Measurements from ENCODE around the gene FGD2. TPM values are rescaled to one million over a fixed set of nuclear protein-coding genes. Genes with fewer than 3 reads are reported as not detected.
A peak's percentile ranks its signal among the peaks of the same experiment; 100 is the strongest.
"Not testable (repeated sequence)": the region's sequence is repeated elsewhere in the genome, so short reads cannot be mapped to it uniquely, and the experiment has no call there.

Gene FGD2
- total and polyA plus RNA-seq, 10 donors: 63.4 to 426 (median 270) TPM

DNA sequence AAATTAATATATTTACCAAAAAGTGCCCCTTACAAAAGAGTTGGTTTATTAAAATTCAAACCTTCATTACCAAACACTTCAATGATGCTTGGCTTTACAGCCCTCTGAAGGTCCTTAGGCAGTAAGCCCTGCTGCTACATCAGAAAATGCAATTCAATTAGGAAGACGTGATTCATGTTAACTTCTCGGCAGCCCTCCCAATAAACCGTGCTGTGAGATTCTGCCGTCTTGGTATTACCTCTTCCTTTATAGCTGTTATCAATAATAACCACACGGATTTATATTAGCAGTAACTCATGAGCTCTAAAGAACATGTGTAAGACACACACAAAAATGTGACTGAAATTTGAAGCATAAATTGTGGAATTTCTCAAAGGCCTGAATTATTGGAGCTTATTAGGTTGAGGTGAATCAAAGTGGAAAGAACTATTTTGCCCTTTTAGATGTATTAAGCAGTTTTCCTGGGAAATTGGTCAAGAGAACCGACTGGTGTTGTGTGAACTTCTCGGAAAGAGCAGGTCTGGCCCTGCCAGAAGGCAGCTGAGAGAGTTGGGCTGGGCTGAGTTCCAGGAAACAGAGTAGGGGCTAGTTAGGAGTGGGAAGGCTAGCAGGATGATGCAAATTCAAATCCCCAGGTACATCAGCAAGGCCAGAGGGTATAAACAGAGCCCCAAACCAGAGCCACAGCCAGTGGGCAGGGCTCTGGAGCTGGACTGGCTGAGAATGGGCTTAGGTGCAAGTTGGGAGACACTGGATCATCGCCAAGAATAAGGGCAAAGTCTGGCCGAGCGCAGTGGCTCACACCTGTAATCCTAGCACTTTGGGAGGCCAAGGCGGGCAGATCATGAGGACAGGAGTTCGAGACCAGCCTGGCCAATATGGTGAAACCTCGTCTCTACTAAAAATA, 33.1 kb downstream of the FGD2 start:
- Histone ChIP-seq H3K36me3 (peaks cover 0 to 22% (median 2%) of the 10 kb centered on the region in 6 donors), H3K4me3 (no peak overlapping the region), H3K9me3 (no peaks in the 10 kb centered on the region), H3K27me3 (replicated peaks in 1 of 7) (no peaks in the 10 kb centered on the region), H3K27ac (peak overlapping the region in 1 of 8 donors; percentile 5), H3K4me1 (peaks cover 0 to 22% (median 4%) of the 10 kb centered on the region in 6 donors)
- intact Hi-C loops (cut with DNase I; ENCODE audit: low total_unique reads): no loop called here
- TF ChIP-seq POLR2AphosphoS5 (IDR thresholded peaks at IDR 0.05): peak; percentile 18 to 42 (median 35)
- TF ChIP-seq CTCF (IDR thresholded peaks at IDR 0.05 in 8 of 11, conservative IDR thresholded peaks at IDR 0.05 in 3 of 11): no peak
- TF ChIP-seq POLR2A (IDR thresholded peaks at IDR 0.05): no peak
- WGBS, 5 donors: 80 to 85% (median 82%) methylated on average over 13 of the region's 13 CpGs
- no peak for DNase-seq

GRCh38 chr6:37039958-37040357, 34.5 kb downstream of the FGD2 start:
- intact Hi-C loops (cut with DNase I; ENCODE audit: low total_unique reads): no loop called here
- TF ChIP-seq POLR2A (IDR thresholded peaks at IDR 0.05) (no peak), POLR2AphosphoS5 (IDR thresholded peaks at IDR 0.05) (no peak), CTCF (IDR thresholded peaks at IDR 0.05 in 8 of 11, conservative IDR thresholded peaks at IDR 0.05 in 3 of 11) (no peak)
- no peaks in the 10 kb centered on the region for H3K27me3 ChIP-seq (replicated peaks in 1 of 7)
- H3K9me3 ChIP-seq: no peaks in the 10 kb centered on the region
- H3K27ac ChIP-seq: peak overlapping the region in 2 of 8 donors; percentile 22 to 42
- WGBS, 5 donors: 50 to 78% (median 61%) methylated on average over 4 of the region's 4 CpGs
- no peak overlapping the region for H3K4me3 ChIP-seq
- H3K4me1 ChIP-seq: peaks cover 0 to 8% (median 0%) of the 10 kb centered on the region in 6 donors
- peaks cover 0 to 11% (median 0%) of the 10 kb centered on the region in 6 donors for H3K36me3 ChIP-seq
- DNase-seq: no peak

DNA sequence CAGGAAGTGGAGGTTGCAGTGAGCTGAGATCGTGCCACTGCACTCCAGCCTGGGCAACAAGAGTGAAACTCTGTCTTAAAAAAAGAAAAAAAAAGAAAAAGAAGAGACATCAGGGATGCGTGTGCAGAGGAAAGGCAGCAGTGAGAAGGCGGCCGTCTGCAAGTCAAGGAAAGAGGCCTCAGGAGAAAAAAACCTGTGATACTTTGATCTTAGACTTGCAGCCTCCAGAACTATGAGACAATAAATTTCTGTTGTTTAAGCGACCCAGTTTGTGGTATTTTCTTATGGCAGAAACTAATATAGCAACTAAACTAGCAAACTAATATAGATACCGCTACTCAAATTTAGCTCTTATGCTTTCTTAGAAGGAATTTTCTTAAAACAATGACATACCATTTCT, 36.1 kb downstream of the FGD2 start:
- TF ChIP-seq POLR2AphosphoS5 (IDR thresholded peaks at IDR 0.05): no peak
- no peak for TF ChIP-seq POLR2A (IDR thresholded peaks at IDR 0.05)
- no peak for TF ChIP-seq CTCF (IDR thresholded peaks at IDR 0.05 in 8 of 11, conservative IDR thresholded peaks at IDR 0.05 in 3 of 11)
- no peaks in the 10 kb centered on the region for H3K27me3 ChIP-seq (replicated peaks in 1 of 7)
- no peaks in the 10 kb centered on the region for H3K9me3 ChIP-seq
- intact Hi-C loops (cut with DNase I; ENCODE audit: low total_unique reads): no loop called here
- no peak overlapping the region for H3K27ac ChIP-seq
- no peaks in the 10 kb centered on the region for H3K36me3 ChIP-seq
- H3K4me3 ChIP-seq: no peak overlapping the region
- no peak for DNase-seq
- peaks cover 0 to 11% (median 0%) of the 10 kb centered on the region in 6 donors for H3K4me1 ChIP-seq
- WGBS, 5 donors: 81 to 86% (median 85%) methylated on average over 6 of the region's 6 CpGs

GRCh38 chr6:37042150-37042549, 36.7 kb downstream of the FGD2 start:
- intact Hi-C loops (cut with DNase I; ENCODE audit: low total_unique reads): no loop called here
- no peaks in the 10 kb centered on the region for H3K36me3 ChIP-seq
- H3K27ac ChIP-seq: no peak overlapping the region
- WGBS, 5 donors: 50 to 64% (median 58%) methylated on average over 2 to 3 of the region's 3 CpGs
- TF ChIP-seq CTCF (IDR thresholded peaks at IDR 0.05 in 8 of 11, conservative IDR thresholded peaks at IDR 0.05 in 3 of 11): no peak
- no peak for TF ChIP-seq POLR2AphosphoS5 (IDR thresholded peaks at IDR 0.05)
- TF ChIP-seq POLR2A (IDR thresholded peaks at IDR 0.05): no peak
- DNase-seq: no peak
- no peaks in the 10 kb centered on the region for H3K9me3 ChIP-seq
- H3K4me3 ChIP-seq: no peak overlapping the region
- H3K27me3 ChIP-seq (replicated peaks in 1 of 7): no peaks in the 10 kb centered on the region
- H3K4me1 ChIP-seq: peaks cover 0 to 18% (median under 1%) of the 10 kb centered on the region in 6 donors

- H3K4me1 ChIP-seq: peaks cover 3 to 27% (median 10%) of the 10 kb centered on the region in 6 donors
- H3K27me3 ChIP-seq (replicated peaks in 1 of 7); H3K27ac ChIP-seq; H3K36me3 ChIP-seq; DNase-seq; H3K4me3 ChIP-seq; H3K9me3 ChIP-seq; intact Hi-C loops (cut with DNase I; ENCODE audit: low total_unique reads): not testable (repeated sequence)
- WGBS, 5 donors: 90 to 99% (median 98%) methylated on average over 3 of the region's 3 CpGs
Observed at GRCh38 chr6:37043091-37043490, 37.6 kb downstream of the FGD2 start.
